Progenitor cell of endocrine pancreas (in vitro differentiated cells): ENCODE data around the gene ERCC8. TPM values are rescaled to one million over a fixed set of nuclear protein-coding genes. Genes with fewer than 3 reads are reported as not detected.

ENCODE experiments used
- DNase-seq: peaks from one replicate; pipeline ENCODE4 v3.0.0; 2021; ENCODE audit warnings: low spot score; ENCODE audit not compliant: unreplicated experiment
- H3K27ac Mint-ChIP-seq: 2 replicates; pipeline ENCODE4 v1.8.0; 2021; ENCODE audit warnings: mild to moderate bottlenecking, moderate library complexity, mixed read lengths
- H3K27me3 Mint-ChIP-seq: 2 replicates; pipeline ENCODE4 v1.8.0; 2021; ENCODE audit warnings: mixed read lengths
- H3K36me3 Mint-ChIP-seq: 2 replicates; pipeline ENCODE4 v1.8.0; 2022; ENCODE audit warnings: mixed read lengths; ENCODE audit not compliant: insufficient read depth
- H3K4me1 Mint-ChIP-seq: 2 replicates; pipeline ENCODE4 v1.8.0; 2021; ENCODE audit warnings: low read depth, mixed read lengths
- H3K4me3 Mint-ChIP-seq: 2 replicates; pipeline ENCODE4 v1.8.0; 2021; ENCODE audit warnings: low read depth, mild to moderate bottlenecking, moderate library complexity, mixed read lengths
- H3K9me3 Mint-ChIP-seq: 2 replicates; pipeline ENCODE4 v1.8.0; 2021; ENCODE audit warnings: low read depth, mixed read lengths
- total RNA-seq: library from RNA; stranded (reverse); gene quantifications from 2 replicates; pipeline ENCODE4 v1.2.1, GENCODE V29; 2021
- TF ChIP-seq, protein P1 (sequence below): fragments of 200-600 bp; sonication (generic); IDR thresholded peaks from one replicate; pipeline ENCODE4 v1.5.0; 2021; ENCODE audit warnings: antibody characterized with exemption, mild to moderate bottlenecking; ENCODE audit not compliant: unreplicated experiment

Gene ERCC8
- total RNA-seq, 1 donor from 2014 or later: 18.2 TPM

DNA sequence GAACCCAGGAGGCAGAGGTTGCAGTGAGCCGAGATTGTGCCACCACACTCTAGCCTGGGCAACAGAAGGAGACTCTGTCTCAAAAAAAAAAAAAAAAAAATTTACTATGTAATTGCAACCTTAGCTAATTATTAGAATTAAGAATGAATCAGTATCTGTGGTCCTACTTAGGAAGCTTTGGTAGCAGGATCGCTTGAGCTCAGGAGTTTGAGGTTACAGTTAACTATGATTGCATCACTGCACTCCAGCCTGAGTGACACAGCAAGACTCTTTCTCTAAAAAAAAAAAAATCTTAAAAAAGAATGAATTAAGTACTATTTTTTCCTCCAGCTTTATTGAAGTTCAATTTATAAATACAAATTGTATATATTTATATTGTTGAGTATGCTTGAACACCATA, 16.8 kb upstream of the ERCC8 start:
- DNase-seq: no peak
- peaks cover 2% of the 10 kb centered on the region for H3K36me3 Mint-ChIP-seq
- no peaks in the 10 kb centered on the region for H3K27me3 Mint-ChIP-seq
- no peak overlapping the region for H3K4me3 Mint-ChIP-seq
- peaks cover 5% of the 10 kb centered on the region for H3K4me1 Mint-ChIP-seq
- TF ChIP-seq, protein P1, sequence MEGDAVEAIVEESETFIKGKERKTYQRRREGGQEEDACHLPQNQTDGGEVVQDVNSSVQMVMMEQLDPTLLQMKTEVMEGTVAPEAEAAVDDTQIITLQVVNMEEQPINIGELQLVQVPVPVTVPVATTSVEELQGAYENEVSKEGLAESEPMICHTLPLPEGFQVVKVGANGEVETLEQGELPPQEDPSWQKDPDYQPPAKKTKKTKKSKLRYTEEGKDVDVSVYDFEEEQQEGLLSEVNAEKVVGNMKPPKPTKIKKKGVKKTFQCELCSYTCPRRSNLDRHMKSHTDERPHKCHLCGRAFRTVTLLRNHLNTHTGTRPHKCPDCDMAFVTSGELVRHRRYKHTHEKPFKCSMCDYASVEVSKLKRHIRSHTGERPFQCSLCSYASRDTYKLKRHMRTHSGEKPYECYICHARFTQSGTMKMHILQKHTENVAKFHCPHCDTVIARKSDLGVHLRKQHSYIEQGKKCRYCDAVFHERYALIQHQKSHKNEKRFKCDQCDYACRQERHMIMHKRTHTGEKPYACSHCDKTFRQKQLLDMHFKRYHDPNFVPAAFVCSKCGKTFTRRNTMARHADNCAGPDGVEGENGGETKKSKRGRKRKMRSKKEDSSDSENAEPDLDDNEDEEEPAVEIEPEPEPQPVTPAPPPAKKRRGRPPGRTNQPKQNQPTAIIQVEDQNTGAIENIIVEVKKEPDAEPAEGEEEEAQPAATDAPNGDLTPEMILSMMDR: no peak
- peaks cover 19% of the 10 kb centered on the region for H3K9me3 Mint-ChIP-seq
- no peak overlapping the region for H3K27ac Mint-ChIP-seq

DNA sequence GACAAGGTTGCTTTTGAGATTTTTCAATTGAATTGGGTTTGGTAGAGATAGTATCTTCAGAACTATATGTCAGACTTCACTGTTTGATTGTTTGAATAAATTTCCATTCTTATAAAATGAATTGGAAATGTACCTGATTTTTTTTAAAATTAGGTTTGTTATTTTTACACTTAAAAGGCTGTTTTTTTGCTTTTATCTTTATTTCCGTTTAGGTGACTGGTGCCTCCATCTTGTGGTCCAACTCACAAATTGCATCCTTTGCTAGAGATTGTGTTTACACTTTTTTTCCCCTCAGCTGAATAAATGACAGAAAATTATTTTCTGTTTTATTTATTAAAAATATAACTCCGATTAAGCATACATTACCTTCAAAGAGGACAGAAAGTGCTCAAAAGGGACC, 15.7 kb upstream of the ERCC8 start:
- Mint-ChIP-seq H3K36me3 (peaks cover 2% of the 10 kb centered on the region), H3K4me1 (peaks cover 5% of the 10 kb centered on the region), H3K4me3 (no peak overlapping the region), H3K27ac (no peak overlapping the region), H3K9me3 (peaks cover 11% of the 10 kb centered on the region), H3K27me3 (no peaks in the 10 kb centered on the region)
- no peak for DNase-seq
- TF ChIP-seq, protein P1: peak; percentile 73

DNA sequence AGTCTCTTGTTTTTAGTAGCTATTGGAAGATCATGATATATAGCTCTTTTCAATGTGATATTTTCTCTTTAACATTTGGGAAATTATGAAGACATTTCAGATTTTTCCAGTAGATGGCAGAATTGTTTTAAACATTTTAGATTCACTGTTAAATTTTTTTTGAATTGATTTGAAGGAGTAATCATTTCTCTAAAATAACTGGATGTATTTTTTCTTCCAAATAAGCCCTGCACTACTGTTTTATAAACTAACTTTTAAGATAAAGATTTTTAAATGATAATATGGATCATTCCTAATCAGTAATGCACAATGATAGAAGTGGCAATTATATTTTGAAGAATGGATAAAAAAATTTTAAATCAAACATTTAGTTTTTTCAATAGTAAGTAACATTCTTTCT, 14.3 kb upstream of the ERCC8 start:
- Mint-ChIP-seq H3K27me3 (no peaks in the 10 kb centered on the region), H3K27ac (no peak overlapping the region), H3K36me3 (peaks cover 5% of the 10 kb centered on the region), H3K9me3 (peaks cover 13% of the 10 kb centered on the region), H3K4me1 (peaks cover 5% of the 10 kb centered on the region), H3K4me3 (no peak overlapping the region)
- no peak for DNase-seq
- TF ChIP-seq, protein P1: peak; percentile 45

DNA sequence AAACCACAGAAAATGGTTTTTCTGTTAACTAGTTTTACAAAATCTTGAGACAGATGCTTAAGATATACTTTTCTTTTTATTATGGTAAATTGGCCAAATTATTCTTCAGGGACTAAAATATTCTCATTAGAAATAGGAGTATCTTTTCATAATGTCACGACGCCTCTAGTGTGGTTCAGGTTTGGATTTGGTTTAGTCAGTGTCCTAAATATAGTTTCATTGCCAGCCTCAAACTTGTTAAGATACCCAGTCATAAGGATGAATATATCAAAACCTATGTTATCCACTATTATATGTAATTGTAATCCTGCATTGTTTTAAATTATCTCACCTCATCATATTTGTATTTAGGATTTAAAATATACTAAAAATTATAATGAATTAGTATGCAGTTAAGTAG, 13.8 kb upstream of the ERCC8 start:
- no peak overlapping the region for H3K4me3 Mint-ChIP-seq
- no peak for DNase-seq
- peaks cover 5% of the 10 kb centered on the region for H3K36me3 Mint-ChIP-seq
- no peaks in the 10 kb centered on the region for H3K27me3 Mint-ChIP-seq
- TF ChIP-seq, protein P1: no peak
- no peak overlapping the region for H3K27ac Mint-ChIP-seq
- H3K4me1 Mint-ChIP-seq: peaks cover 5% of the 10 kb centered on the region
- H3K9me3 Mint-ChIP-seq: peaks cover 13% of the 10 kb centered on the region

DNA sequence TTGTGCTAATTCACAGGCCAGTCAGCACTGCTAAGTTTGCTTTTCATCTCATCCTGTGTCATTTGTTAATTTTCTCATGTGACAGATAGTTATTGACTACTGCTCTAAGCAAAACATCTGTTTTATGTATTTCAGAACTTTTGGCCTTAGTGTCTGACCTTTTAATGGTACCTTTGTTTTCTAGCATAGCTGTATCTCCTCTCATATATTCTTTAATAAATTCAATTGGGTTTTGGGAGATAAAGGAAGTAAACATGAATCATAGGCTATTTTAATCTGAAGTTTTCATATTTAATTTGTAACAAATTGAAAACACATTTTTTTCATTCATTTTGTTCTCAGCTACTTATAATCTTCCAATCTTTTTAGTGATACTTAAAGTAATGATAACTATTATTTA, 13.2 kb upstream of the ERCC8 start:
- H3K36me3 Mint-ChIP-seq: peaks cover 5% of the 10 kb centered on the region
- peaks cover 13% of the 10 kb centered on the region for H3K9me3 Mint-ChIP-seq
- H3K4me1 Mint-ChIP-seq: peaks cover 5% of the 10 kb centered on the region
- no peaks in the 10 kb centered on the region for H3K27me3 Mint-ChIP-seq
- DNase-seq: no peak
- H3K4me3 Mint-ChIP-seq: no peak overlapping the region
- TF ChIP-seq, protein P1: no peak
- no peak overlapping the region for H3K27ac Mint-ChIP-seq
